Nephron progenitor cell (in vitro differentiated cells): ENCODE results near the gene FSIP1.

Experiments used
- DNase-seq: peaks from one replicate; pipeline ENCODE4 v3.0.0; 2021
- H3K27ac Mint-ChIP-seq: 2 replicates; pipeline ENCODE4 v1.8.0; 2021; ENCODE audit warnings: mild to moderate bottlenecking, moderate library complexity, mixed read lengths
- H3K27me3 Mint-ChIP-seq: 2 replicates; pipeline ENCODE4 v1.8.0; 2021; ENCODE audit warnings: mild to moderate bottlenecking, low read depth, mixed read lengths; ENCODE audit not compliant: poor library complexity
- H3K36me3 Mint-ChIP-seq: 2 replicates; pipeline ENCODE4 v1.8.0; 2021; ENCODE audit warnings: low read depth, mixed read lengths
- H3K4me1 Mint-ChIP-seq: 2 replicates; pipeline ENCODE4 v1.8.0; 2021; ENCODE audit warnings: mixed read lengths
- H3K4me3 Mint-ChIP-seq: 2 replicates; pipeline ENCODE4 v1.8.0; 2021; ENCODE audit warnings: mild to moderate bottlenecking, moderate library complexity, mixed read lengths
- H3K9me3 Mint-ChIP-seq: 2 replicates; pipeline ENCODE4 v1.8.0; 2021; ENCODE audit warnings: mild to moderate bottlenecking, moderate library complexity, mixed read lengths
- TF ChIP-seq, protein P1 (sequence below): fragments of 200-600 bp; sonication (generic); IDR thresholded peaks from 2 replicates; pipeline ENCODE4 v1.5.0; 2021; ENCODE audit warnings: antibody characterized with exemption

FSIP1 gene

DNA sequence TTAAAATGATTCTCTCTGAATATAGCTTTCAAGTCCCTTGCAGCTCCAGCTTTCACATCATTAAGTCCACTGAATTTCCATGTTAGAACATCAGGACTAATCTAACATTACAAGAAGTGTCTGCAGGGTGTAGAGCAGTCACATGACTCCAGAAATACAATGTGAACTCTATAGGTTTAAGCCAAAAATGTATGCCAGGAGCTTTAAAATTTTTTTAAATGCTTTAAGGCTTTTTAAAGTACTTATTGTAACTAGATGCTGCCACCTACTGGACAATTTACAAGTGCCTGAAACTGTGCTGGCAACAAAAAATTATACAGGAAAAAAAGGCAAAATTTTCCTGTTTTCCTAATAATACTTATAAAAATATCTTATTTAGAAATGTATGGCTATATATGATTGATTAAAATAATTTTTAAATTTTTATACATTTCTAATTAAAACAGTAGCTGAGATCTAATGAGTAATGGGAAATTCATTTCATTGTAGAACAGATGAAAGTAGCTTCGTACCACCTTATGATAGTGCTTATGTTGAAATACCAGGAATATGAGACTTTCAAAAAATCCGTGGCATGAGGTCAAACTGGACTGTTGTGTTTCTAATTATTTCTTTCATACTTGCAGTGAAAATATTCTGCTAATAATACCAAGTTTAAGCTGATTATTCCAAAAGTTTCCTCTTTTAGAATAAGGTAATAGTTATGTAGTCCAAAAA, 25.7 kb downstream of the FSIP1 start:
- DNase-seq = peak; percentile 23
- H3K4me1 Mint-ChIP-seq = no peaks in the 10 kb centered on the region

DNA sequence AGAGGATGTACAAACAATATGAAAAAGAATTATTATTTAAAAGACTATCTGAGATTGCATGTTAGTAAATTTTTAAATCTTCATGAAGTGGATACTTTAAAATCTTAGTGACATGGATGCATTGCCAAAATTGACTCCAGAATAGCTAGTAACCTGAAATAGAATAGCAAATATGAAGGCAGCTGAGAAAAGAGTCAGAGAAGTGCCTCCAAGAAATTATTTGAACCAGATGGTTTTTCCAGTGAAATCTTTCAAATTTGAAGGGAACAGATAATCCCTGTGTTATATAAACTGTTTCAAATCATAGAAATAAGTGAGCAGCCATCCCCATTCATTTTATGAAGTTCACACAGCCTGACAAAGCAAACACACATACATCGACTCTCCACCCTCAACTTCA, 29.6 kb downstream of the FSIP1 start:
- no peak overlapping the region for H3K27ac Mint-ChIP-seq
- peaks cover 11% of the 10 kb centered on the region for H3K9me3 Mint-ChIP-seq
- DNase-seq = no peak
- H3K4me1 Mint-ChIP-seq = no peaks in the 10 kb centered on the region
- TF ChIP-seq, protein P1, sequence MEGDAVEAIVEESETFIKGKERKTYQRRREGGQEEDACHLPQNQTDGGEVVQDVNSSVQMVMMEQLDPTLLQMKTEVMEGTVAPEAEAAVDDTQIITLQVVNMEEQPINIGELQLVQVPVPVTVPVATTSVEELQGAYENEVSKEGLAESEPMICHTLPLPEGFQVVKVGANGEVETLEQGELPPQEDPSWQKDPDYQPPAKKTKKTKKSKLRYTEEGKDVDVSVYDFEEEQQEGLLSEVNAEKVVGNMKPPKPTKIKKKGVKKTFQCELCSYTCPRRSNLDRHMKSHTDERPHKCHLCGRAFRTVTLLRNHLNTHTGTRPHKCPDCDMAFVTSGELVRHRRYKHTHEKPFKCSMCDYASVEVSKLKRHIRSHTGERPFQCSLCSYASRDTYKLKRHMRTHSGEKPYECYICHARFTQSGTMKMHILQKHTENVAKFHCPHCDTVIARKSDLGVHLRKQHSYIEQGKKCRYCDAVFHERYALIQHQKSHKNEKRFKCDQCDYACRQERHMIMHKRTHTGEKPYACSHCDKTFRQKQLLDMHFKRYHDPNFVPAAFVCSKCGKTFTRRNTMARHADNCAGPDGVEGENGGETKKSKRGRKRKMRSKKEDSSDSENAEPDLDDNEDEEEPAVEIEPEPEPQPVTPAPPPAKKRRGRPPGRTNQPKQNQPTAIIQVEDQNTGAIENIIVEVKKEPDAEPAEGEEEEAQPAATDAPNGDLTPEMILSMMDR = no peak
- peaks cover 5% of the 10 kb centered on the region for H3K36me3 Mint-ChIP-seq
- H3K27me3 Mint-ChIP-seq = no peaks in the 10 kb centered on the region
- H3K4me3 Mint-ChIP-seq = no peak overlapping the region

More for the DNA sequence above, 25.7 kb downstream of the FSIP1 start:
- Mint-ChIP-seq H3K27me3 (no peaks in the 10 kb centered on the region), H3K27ac (no peak overlapping the region), H3K36me3 (no peaks in the 10 kb centered on the region), H3K9me3 (no peaks in the 10 kb centered on the region), H3K4me3 (no peak overlapping the region)
- TF ChIP-seq, protein P1 = peak; percentile 89

DNA sequence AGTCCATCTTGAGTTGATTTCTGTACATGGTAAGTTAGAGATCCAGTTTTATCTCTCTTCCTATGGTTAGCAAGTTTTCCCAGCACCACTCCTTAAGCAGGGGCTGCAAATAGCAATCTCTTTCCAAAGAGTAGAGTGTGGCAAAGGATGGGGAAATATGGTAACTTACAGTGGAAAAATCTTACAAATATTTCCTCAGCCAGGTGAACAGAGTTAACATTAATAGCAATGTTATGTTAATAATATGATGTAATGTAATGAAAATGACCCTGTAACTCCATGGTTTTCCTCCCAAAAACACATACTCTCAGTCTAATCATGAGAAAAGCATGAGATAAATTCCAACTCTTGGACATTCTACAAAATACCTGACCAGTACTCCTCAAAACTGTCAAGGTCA, 30.4 kb downstream of the FSIP1 start:
- peaks cover 11% of the 10 kb centered on the region for H3K9me3 Mint-ChIP-seq
- no peak for DNase-seq
- H3K4me3 Mint-ChIP-seq = no peak overlapping the region
- H3K27ac Mint-ChIP-seq = no peak overlapping the region
- TF ChIP-seq, protein P1 = no peak
- peaks cover 5% of the 10 kb centered on the region for H3K36me3 Mint-ChIP-seq
- no peaks in the 10 kb centered on the region for H3K27me3 Mint-ChIP-seq
- no peaks in the 10 kb centered on the region for H3K4me1 Mint-ChIP-seq

DNA sequence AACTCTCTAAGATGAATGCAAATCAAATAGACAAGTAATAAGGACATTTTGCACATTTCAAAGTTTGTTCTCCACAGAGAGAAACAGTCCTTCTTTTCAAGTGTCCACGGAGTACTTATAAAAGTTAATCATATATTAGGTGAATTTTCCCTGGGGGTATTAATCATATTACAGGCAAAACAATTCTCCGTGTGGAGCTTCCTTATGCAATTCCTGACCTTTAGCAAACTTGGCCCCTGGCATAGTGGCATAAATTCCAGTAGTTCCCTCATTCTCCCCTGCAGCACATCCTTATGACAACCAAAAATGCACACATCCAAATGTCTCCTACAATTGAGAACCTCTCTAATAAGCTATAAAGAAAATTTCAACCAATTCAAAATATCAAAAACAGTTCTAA, 34.4 kb downstream of the FSIP1 start:
- TF ChIP-seq, protein P1 = no peak
- Mint-ChIP-seq H3K4me3 (no peak overlapping the region), H3K4me1 (no peaks in the 10 kb centered on the region), H3K27me3 (peaks cover 4% of the 10 kb centered on the region), H3K36me3 (peaks cover 5% of the 10 kb centered on the region), H3K27ac (no peak overlapping the region), H3K9me3 (peaks cover 11% of the 10 kb centered on the region)
- DNase-seq = no peak

DNA sequence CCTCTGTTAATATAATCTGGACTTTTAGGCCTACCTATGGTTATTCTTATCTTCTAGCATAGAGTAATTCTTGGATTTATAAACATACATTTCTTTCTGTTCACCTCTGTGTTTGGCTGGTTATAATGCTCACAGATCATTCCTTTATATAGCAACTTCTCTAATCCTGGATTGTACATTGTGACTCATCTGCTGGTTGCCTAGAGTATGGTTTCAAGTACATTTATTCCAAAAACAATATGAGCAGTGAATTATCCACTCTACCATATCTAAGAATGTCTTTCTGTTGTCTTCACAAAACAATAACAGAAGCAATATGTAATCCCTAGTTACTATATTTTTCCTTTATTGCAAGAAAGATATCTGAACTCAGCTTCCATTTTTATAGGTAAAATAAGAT, 35.3 kb downstream of the FSIP1 start:
- H3K9me3 Mint-ChIP-seq = peaks cover 11% of the 10 kb centered on the region
- H3K4me1 Mint-ChIP-seq = no peaks in the 10 kb centered on the region
- DNase-seq = no peak
- H3K36me3 Mint-ChIP-seq = peaks cover 5% of the 10 kb centered on the region
- H3K4me3 Mint-ChIP-seq = no peak overlapping the region
- no peak overlapping the region for H3K27ac Mint-ChIP-seq
- peaks cover 4% of the 10 kb centered on the region for H3K27me3 Mint-ChIP-seq
- TF ChIP-seq, protein P1 = no peak

DNA sequence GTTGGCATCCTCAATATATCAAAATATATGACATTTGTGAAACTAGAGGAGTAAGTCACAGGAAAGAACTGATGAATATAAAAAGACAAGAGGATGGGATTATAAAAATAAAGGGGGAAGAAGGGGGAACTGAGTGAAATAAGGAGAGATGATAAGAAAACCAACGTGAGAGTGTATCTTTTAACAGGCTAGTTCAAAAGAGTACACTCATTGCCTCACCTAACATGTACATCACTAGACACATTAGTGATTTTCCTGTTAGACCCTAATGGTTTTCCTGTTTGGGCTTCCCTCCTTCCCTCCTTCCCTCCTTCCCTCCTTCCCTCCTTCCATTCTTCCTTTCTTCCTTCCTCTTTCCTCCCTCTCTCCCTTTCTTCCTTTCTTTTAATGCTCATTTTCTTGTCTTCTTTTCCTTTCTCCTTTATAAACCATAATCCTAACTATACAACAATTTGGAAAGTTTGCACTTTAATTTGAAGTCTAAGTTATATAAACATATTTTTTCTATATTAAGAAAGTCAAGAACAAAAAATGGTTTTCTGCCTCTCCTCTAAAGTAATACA, 35.8 kb downstream of the FSIP1 start:
- Mint-ChIP-seq H3K36me3 (peaks cover 5% of the 10 kb centered on the region), H3K4me1 (no peaks in the 10 kb centered on the region), H3K27me3 (peaks cover 4% of the 10 kb centered on the region), H3K9me3 (peaks cover 11% of the 10 kb centered on the region), H3K4me3 (no peak overlapping the region), H3K27ac (no peak overlapping the region)
- no peak for DNase-seq
- TF ChIP-seq, protein P1 = no peak
